GM12872 (cell line): ENCODE results near the gene MN1.

Source experiments
- TF ChIP-seq, protein P1 (sequence below): IDR thresholded peaks from 3 replicates; pipeline ENCODE4 v1.5.1; 2011; ENCODE audit warnings: low read depth, mild to moderate bottlenecking, low read length, moderate library complexity; ENCODE audit not compliant: insufficient read depth

MN1 gene

DNA sequence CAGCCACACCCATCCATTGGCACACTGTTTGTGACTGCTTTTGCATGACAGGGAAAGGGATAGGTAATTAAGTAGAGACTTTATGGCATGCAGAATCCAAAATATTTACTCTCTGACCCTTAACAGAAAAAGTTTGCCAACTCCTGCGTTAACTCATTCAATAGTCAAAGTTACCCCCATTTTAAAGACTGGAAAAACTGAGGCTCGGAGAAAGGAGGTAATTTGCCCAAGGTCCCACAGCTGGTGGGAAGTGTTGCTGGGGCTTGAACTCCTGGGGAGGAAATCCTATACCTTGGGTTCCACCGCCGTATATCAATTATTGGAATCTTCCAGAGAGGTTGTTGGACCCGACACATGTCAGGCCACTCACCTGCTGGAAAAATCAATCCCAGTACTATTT, 29.9 kb downstream of the MN1 start:
- TF ChIP-seq, protein P1, sequence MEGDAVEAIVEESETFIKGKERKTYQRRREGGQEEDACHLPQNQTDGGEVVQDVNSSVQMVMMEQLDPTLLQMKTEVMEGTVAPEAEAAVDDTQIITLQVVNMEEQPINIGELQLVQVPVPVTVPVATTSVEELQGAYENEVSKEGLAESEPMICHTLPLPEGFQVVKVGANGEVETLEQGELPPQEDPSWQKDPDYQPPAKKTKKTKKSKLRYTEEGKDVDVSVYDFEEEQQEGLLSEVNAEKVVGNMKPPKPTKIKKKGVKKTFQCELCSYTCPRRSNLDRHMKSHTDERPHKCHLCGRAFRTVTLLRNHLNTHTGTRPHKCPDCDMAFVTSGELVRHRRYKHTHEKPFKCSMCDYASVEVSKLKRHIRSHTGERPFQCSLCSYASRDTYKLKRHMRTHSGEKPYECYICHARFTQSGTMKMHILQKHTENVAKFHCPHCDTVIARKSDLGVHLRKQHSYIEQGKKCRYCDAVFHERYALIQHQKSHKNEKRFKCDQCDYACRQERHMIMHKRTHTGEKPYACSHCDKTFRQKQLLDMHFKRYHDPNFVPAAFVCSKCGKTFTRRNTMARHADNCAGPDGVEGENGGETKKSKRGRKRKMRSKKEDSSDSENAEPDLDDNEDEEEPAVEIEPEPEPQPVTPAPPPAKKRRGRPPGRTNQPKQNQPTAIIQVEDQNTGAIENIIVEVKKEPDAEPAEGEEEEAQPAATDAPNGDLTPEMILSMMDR = no peak

DNA sequence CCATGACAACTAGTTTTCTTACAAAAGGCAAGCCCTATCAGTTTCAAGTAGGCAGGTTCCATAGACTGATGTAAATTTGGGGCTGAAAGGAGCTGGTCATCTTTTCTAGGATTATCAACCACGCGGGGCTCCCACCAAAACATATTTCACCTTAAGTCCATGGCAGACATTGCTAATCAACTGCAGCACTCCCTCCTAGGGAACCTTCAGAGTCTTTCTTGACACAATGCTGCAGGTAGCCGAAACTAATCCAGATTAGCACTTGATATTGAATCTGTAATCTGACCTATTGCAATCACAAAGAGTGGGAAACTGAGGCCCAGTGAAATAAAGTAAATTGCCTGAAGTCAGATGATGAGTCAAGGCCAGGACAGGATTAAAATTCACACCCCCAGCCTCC, 32.5 kb downstream of the MN1 start:
- TF ChIP-seq, protein P1 = no peak

DNA sequence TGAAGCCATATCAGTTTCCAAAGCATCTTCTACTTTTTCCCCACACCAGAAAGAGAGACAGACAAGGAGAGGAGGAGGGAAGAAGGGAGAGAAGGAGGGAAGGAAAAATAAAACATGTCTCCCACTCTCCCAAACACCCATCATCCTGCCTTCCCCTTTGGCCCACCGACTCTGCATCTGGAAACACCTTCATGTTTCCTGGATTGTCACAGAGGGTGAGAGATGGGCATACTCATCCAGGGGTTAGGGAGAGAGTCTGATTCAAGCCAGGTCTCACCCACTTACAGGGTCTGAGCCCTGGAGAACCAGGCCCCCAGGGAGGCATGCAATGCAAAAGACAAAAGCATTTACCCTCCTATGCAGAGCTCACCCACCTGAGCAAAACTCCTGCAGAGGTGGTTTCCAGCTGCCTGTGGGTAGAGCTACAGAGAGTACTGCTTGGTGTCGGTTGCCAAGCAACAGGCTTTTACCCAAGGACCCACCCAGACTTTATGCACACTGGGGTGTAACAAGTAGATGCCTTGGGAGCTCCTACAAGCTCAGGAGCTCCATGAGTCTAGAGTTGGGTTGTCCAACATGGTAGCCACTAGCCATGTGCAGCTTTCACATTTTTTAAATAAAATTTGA, 33.4 kb downstream of the MN1 start:
- TF ChIP-seq, protein P1 = no peak

DNA sequence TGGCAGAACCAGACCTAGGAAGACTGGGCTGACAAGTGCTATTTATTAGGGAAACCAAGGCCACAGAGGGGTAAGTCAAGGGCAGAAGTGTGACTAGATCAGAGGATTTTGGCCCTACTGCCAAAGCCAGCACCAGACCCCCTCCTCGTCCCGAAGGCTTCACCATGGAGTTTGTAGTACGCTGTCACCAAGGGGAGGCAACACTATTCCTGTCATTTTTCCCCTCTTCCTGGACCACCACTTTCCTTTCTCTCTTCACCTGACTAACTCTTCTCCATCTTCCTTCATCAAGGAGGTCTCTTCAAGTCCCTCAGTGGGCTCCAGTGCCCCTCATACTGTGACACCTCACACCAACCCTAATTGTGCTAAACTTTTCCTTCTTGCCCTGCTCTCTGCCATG, 34.9 kb downstream of the MN1 start:
- TF ChIP-seq, protein P1 = no peak

DNA sequence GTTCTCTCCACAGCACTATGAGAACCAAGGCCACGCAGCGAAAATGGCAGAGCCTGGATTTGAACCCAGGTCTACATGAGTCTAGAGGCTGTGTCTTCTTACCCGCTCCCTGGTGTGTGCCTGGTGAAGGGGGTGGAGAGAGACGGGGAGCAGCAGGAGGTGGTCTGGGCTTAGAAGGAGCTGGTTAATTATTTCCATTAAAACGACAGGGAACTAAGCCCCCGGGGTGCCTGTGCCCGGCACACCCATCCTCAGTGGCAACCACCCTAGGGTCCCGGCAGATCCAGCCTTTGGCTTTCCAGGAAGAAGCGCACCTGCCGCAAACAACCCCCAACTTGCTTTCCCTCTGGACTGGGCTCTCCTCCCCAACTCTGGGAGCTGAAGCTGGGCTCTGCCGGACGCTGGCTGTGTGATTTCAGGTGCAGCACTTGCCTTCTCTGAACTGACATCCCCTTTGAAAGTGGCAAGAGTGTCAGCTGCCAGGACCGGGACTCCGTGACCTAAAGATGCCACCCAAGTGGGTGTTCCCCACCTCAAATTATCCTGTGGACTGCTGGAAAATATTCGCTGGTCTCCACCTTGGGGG, 35.8 kb downstream of the MN1 start:
- TF ChIP-seq, protein P1 = no peak

DNA sequence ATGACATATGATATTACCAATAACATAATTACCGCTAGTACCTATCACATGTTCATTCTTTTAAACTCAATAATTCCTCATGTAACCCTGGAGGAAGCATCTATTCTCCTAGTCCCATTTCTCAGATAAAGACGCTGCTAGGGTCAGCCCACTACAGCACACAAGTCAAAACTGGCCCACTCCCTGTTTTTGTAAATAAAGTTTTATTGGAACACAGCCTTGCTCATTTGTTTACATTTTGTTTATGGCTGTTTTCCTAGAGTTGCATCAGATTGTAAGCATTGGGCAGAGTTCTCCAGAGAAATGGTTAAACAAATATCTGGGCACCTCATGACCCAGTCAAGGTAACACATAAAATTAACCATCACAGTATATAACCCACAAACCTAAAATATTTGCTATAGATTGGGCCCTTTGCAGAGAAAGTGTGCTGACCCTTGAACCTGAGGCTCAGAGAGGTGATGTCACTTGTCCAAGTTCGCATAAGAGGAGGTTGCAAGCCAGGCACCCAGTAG, 36.8 kb downstream of the MN1 start:
- TF ChIP-seq, protein P1 = no peak

DNA sequence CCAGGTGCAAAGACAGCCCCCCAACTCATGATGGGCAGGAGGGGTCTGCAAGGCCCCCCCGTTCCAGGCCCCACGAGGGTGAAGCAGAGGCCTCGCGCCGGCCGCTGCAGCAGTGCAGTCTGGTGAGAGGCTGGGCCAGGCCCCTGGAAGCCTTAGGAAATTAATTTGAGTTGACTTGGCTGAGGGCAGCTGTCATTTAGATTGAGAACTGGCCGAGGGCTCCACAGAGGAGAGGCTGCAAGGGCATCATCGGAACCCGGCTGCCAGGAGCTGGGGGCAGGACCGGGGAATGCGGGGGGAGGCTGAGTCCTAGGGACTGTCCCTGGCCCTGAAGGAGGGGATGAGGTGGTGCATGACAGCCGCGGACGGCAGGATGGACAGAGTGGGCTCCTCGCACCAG, 39.9 kb downstream of the MN1 start:
- TF ChIP-seq, protein P1 = no peak
